NCI-H82 (cell line): ENCODE results near the gene SLC9A8.
"Not testable (repeated sequence)": the region's sequence is repeated elsewhere in the genome, so short reads cannot be mapped to it uniquely, and the experiment has no call there.

Source experiments
- DNase-seq: peaks from one replicate; lab custom pipeline; 2025; lab: John Stamatoyannopoulos, UW

Gene SLC9A8, protein sequence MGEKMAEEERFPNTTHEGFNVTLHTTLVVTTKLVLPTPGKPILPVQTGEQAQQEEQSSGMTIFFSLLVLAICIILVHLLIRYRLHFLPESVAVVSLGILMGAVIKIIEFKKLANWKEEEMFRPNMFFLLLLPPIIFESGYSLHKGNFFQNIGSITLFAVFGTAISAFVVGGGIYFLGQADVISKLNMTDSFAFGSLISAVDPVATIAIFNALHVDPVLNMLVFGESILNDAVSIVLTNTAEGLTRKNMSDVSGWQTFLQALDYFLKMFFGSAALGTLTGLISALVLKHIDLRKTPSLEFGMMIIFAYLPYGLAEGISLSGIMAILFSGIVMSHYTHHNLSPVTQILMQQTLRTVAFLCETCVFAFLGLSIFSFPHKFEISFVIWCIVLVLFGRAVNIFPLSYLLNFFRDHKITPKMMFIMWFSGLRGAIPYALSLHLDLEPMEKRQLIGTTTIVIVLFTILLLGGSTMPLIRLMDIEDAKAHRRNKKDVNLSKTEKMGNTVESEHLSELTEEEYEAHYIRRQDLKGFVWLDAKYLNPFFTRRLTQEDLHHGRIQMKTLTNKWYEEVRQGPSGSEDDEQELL

GRCh38 chr20:49812507-49813304, at the start of gene SLC9A8:
Gene SLC9A8 (plus strand): TSS chr20:49812828. CDS start chr20:49812923, 95 bp downstream.
- peak; percentile 95 for DNase-seq

DNA sequence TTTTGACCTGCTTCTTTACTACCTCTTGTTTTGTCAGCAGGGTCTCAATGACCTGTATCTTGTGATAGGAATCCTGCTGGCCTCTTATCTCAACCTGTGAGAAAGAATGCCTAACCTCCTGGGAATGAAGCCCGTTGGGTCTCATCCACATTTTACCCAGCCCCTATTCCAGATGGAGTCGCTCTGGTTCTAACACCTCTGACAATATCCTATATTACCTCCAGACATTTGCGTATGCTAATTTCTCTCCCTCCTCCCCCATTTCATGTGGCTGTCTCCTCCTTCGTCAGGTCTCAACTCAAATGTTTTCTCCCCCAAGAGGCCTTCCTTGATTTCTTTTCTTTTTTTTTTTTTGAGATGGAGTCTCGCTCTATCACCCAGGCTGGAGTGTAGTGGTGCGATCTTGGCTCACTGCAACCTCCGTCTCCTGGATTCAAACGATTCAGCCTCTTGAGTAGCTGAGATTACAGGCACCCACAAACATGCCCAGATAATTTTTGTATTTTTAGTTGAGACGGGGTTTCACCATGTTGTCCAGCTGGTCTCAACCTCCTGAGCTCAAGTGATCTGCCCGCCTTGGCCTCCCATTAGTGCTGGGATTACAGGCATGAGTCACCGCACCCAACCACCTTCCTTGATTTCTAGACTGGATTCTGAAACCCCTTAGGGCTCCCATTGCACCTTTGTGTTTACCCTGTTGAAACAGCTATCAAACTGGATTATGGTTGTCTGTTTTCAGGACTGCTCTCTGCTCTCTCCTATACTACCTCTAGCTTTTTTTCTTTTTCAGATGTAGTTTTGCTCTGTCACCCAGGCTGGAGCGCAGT, 49.5 kb upstream of the SLC9A8 start:
- DNase-seq, result peak; percentile 73

DNA sequence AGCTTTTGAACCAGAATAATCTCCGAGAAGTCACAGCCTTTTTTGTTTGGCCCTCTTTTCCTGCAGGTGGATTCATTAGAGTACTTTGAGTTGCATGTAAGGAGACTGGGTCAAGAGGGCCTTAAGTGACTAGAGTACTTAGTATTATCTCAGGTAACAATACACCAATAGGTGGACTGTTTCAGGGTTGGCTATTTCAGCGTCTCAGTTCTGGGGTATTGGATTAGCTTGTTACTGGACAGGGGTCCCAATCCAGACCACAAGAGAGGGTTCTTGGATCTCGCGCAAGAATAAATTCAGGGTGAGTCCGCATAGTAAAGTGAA, 47.3 kb upstream of the SLC9A8 start:
- no peak for DNase-seq

GRCh38 chr20:49765846-49766541, 46.6 kb upstream of the SLC9A8 start:
- DNase-seq, result no peak

DNA sequence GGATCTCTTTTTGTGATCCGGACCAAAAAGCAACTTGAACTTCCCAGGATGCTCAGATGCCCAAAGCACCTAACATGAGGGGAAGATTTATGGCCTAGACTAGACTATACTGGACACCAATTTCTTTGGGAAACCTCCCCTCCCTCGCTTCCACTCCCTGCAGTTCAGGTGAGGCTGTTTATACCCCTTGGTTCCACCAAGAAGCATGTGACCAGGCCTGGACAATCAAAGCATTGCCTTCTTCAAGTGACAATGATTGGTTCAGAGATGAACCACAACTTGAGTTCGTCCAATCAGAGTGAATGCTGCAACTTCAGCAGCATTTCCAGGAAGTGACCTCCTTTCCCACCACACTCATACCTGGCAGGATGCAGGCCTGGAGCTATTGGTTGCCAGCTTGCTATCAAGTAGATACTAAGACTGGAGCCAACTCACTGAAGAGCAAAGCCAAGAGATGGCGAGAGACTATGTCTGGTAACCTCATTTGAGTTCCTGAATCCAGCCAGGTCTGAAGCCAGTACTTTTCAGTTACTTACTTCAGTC, 45.6 kb upstream of the SLC9A8 start:
- no peak for DNase-seq

DNA sequence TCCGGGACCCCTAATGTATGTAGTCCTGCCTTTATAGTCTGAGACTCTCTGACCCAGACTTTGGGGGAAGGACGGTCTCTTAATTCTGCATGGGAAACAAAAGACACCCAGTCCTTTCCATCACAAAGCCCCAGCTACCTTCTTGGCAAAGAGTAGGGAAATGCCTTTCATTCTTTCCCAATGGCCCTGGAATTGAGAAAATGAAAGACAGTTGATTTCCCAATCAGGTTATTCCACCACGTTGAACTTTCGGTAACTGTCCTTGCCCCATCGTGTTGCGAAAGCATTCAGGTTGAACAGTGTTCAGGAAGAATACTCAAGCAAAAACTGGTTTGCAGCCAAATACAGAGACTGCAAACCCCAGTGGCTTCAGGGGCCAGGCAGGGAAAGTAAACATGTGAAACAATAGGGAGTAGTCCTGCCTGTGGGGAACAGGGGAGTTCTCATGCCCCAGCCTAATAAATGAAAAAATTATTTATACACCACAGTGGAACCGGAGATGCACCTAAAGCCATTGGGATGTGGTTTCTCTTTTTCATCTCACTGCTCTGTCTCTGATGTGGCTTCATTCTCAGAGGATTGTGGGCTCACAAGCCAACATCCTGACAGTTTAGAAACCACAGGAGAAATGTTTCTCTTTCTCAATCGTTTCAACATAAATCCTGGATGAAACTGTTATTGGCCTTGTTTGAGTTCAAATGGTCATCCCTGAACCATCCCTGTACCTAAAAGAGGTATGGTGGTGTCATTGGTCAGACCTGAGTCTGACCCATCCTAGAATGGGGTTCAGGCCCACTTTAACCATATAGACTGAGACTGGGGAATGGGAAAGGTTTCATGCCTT, 44.2 kb upstream of the SLC9A8 start:
- no peak for DNase-seq

- no peak for DNase-seq
These were observed 43.5 kb upstream of the SLC9A8 start for GRCh38 chr20:49769048-49769581.

- DNase-seq, result no peak
These were observed 42.0 kb upstream of the SLC9A8 start for GRCh38 chr20:49770634-49771033.

- not testable (repeated sequence) for DNase-seq
These were observed 38.4 kb upstream of the SLC9A8 start for GRCh38 chr20:49774213-49774612.

GRCh38 chr20:49775229-49775693, 37.4 kb upstream of the SLC9A8 start:
- DNase-seq, result peak; percentile 69

DNA sequence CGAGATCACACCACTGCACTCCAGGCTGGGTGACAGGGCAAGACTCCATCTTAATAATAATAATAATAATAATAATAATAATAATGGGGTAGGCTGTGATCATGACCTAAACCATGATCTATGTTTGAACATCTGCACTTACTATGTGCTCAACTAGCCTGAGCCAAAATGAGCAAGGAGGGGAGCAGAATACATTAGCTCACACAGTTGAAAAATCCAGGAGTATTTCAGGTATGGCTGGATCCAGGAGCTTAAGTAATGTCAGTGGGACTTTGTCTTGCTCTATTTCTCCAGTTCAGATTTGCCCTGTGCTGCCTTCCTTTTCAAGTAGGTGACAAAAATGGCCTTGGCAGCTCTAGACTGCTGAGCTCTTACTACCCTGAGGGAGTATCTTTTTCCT, 32.7 kb upstream of the SLC9A8 start:
- no peak for DNase-seq

GRCh38 chr20:49781676-49782075, 31.0 kb upstream of the SLC9A8 start:
- no peak for DNase-seq

DNA sequence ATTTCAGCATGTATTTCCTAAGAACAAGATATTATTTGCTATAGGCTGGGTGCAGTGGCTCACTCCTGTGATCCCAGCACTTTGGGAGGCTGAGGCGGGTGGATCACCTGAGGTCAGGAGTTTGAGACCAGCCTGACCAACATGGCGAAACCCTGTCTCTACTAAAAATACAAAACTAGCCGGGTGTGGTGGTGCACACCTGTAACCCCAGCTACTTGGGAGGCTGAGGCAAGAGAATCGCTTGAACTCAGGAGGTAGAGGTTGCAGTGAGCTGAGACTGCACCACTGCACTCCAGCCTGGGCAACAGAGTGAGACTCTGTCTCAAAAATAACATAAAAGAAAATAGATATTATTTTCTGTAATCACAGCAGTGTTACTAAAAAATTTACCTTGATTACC, 30.2 kb upstream of the SLC9A8 start:
- DNase-seq, result not testable (repeated sequence)

DNA sequence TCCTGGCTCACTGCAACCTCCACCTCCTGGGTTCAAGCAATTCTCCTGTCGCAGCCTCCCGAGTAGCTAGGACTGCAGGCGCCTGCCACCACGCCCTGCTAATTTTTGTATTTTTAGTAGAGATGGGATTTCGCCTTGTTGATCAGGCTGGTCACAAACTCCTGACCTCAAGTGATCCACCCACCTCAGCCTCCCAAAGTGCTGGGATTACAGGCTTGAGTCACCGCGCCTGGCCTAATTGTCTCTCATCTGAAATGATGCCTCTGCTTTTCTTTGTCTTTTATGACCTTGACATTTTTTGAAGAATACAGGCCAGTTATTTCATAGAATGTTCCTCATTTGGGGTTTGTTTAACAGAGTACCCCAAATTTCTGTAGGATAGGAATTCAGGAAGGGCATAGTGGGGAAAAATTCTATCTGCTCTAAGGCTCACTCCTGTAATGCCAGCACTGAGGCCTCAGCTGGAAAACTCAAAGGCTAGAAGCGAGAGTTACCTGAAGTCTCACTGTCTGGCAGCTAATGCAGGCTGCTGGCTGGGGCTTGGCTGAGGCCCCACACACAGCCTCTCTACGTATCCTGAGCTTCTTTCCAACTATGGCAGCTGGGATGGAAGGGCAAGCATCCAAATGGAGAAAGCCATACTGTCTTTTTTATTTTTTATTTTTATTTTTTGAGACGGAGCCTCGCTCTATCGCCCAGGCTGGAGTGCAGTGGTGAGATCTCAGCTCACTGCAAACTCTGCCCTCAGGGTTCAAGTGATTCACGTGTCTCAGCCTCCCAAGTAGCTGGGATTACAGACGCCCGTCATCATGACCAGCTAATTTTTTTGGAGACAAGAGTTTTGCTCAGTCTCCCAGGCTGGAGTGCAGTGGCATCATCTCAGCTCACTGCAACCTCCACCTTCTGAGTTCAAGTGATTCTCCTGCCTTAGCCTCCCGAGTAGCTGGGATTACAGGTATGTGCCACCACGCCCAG, 29.3 kb upstream of the SLC9A8 start:
- DNase-seq, result not testable (repeated sequence)

GRCh38 chr20:49784291-49784690, 28.3 kb upstream of the SLC9A8 start:
- DNase-seq, result no peak

- no peak for DNase-seq
These were observed 27.3 kb upstream of the SLC9A8 start for GRCh38 chr20:49785149-49785851.

DNA sequence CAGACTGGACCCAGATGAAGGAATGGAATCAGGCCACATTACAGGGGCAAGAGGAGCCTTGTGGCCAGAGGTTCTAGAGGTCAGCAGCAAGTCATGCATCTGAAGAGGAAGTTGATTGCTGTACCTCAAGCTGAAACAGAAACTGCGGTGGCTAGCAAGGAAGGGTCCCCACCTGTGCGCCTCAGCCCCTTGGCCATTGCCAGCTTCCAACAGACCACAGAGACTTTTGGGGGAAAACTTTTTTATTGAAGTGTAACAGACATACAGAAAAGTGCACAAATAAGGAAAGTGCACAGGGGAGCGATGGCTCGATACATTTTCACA, 26.8 kb upstream of the SLC9A8 start:
- DNase-seq, result no peak

DNA sequence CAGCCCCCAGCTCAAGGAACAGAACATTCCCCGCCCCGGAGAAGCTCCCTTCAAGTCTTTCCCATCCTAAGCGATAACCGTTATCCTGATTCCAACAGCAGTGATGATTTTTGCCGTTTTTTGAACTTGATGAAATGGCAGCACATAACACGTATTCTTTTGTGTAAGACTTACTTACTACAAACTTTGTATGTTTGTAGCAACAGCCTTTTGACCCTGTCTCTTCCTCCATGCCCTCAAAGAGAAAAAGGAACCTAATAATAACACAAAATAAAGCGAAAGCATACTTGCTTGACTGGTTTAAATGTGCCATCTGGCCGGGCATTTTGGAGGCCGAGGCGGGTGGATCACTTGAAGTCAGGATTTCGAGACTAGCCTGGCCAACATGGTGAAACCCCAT, 26.4 kb upstream of the SLC9A8 start:
- DNase-seq, result no peak
